Neutrophil (primary cell): ENCODE measurements around the gene GPR35.
"Not testable (repeated sequence)": the region's sequence is repeated elsewhere in the genome, so short reads cannot be mapped to it uniquely, and the experiment has no call there.

ENCODE experiments used
- H3K27ac ChIP-seq: fragments of 200-600 bp; sonication (generic); 2 replicates; pipeline ENCODE4 v1.5.1; 2016; ENCODE audit warnings: mild to moderate bottlenecking, moderate library complexity
- H3K27me3 ChIP-seq: fragments of 200-600 bp; sonication (generic); 2 replicates; pipeline ENCODE4 v1.6.0; 2016; ENCODE audit warnings: mild to moderate bottlenecking
- H3K36me3 ChIP-seq: fragments of 200-600 bp; sonication (generic); 2 replicates; pipeline ENCODE4 v1.5.1; 2017
- H3K4me1 ChIP-seq, 2 experiments: fragments of 200-600 bp in 1 of 2; sonication (generic) in 1 of 2; 1 replicate in 1 of 2; 2 replicates in 1 of 2; pipeline versions ENCODE4 v1.5.1 to v1.6.1; 2013 to 2016; ENCODE audit warnings: low read depth in 1 of 2, low read length in 1 of 2, mild to moderate bottlenecking in 1 of 2, moderate library complexity in 1 of 2; ENCODE audit not compliant: control insufficient read depth in 1 of 2, insufficient read depth in 1 of 2
- H3K4me3 ChIP-seq, 2 experiments: fragments of 200-600 bp in 1 of 2; sonication (generic) in 1 of 2; 1 replicate in 1 of 2; 2 replicates in 1 of 2; pipeline ENCODE4 v1.5.1; 2013 to 2016; ENCODE audit warnings: low read depth in 1 of 2, low read length in 1 of 2, mild to moderate bottlenecking in 1 of 2, moderate library complexity in 1 of 2
- H3K9me3 ChIP-seq: fragments of 200-600 bp; sonication (generic); 2 replicates; pipeline ENCODE4 v1.5.1; 2016
- CTCF ChIP-seq: fragments of 200-600 bp; sonication (generic); IDR thresholded peaks from 2 replicates; pipeline ENCODE4 v1.5.1; 2016; ENCODE audit warnings: antibody characterized with exemption

GPR35 gene

GRCh38 chr2:240615396-240615795, 9.9 kb upstream of the GPR35 start:
- no peak overlapping the region for H3K4me3 ChIP-seq
- TF ChIP-seq CTCF: no peak
- H3K27me3 ChIP-seq: no peaks in the 10 kb centered on the region
- no peak overlapping the region for H3K27ac ChIP-seq
- H3K9me3 ChIP-seq: no peaks in the 10 kb centered on the region
- peaks cover 17 to 19% of the 10 kb centered on the region in 2 experiments for H3K4me1 ChIP-seq
- H3K36me3 ChIP-seq: no peaks in the 10 kb centered on the region

- Histone ChIP-seq H3K9me3 (no peaks in the 10 kb centered on the region), H3K27me3 (no peaks in the 10 kb centered on the region), H3K27ac (no peak overlapping the region), H3K4me1 (peaks cover 20 to 23% of the 10 kb centered on the region in 2 experiments), H3K4me3 (no peak overlapping the region), H3K36me3 (no peaks in the 10 kb centered on the region)
- no peak for TF ChIP-seq CTCF
These were observed 9.3 kb upstream of the GPR35 start for GRCh38 chr2:240615820-240616547.

- H3K4me1 ChIP-seq: peaks cover 23 to 25% of the 10 kb centered on the region in 2 experiments
- not testable (repeated sequence) for H3K9me3 ChIP-seq, H3K27me3 ChIP-seq, H3K27ac ChIP-seq, H3K36me3 ChIP-seq, H3K4me3 ChIP-seq
These were observed 8.2 kb upstream of the GPR35 start for GRCh38 chr2:240616860-240617666.

GRCh38 chr2:240618776-240619175, 6.5 kb upstream of the GPR35 start:
- no peaks in the 10 kb centered on the region for H3K9me3 ChIP-seq
- H3K27ac ChIP-seq: no peak overlapping the region
- H3K4me1 ChIP-seq: peaks cover 22 to 29% of the 10 kb centered on the region in 2 experiments
- H3K36me3 ChIP-seq: no peaks in the 10 kb centered on the region
- peaks cover 19% of the 10 kb centered on the region for H3K27me3 ChIP-seq
- H3K4me3 ChIP-seq: no peak overlapping the region
- TF ChIP-seq CTCF: no peak

GRCh38 chr2:240619506-240620148, 5.7 kb upstream of the GPR35 start:
- Histone ChIP-seq H3K36me3 (no peaks in the 10 kb centered on the region), H3K4me1 (peaks cover 22 to 34% of the 10 kb centered on the region in 2 experiments), H3K4me3 (no peak overlapping the region), H3K27ac (no peak overlapping the region), H3K27me3 (peaks cover 26% of the 10 kb centered on the region), H3K9me3 (no peaks in the 10 kb centered on the region)
- TF ChIP-seq CTCF: no peak
